Stimulated activated CD8-positive, alpha-beta memory T cell treated with anti-CD3 and anti-CD28 coated beads, Interleukin-2, amount 100 ng/mL, for 48 hours (primary cell): ENCODE data around the gene PDS5A.
"Not testable (repeated sequence)": the region's sequence is repeated elsewhere in the genome, so short reads cannot be mapped to it uniquely, and the experiment has no call there.

Source experiments
- DNase-seq, 2 donors: peaks; one replicate each; pipeline ENCODE4 v3.0.0-alpha.2; 2020; ENCODE audit warnings: low read depth in 2 of 2

PDS5A gene

DNA sequence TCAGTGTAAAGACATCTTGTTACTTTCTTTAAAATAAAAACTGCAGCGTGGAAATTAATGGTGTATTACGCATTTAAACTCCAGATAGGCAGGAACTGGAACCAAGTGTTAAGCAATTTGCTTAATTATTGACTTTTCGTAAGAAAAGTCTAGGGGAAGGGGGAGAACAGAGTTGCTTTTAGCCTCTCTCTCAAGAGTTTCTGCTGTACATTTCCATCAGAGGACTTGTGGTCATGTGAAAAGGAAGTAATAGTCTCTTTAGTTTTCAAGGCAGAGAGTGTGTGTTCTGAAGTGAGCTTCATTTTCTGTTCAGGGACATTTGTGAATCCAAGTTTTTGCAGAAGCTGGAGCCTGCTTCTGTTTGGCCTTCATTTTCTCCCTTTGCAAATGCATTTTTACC, 152.6 kb downstream of the PDS5A start:
- DNase-seq: no peak

DNA sequence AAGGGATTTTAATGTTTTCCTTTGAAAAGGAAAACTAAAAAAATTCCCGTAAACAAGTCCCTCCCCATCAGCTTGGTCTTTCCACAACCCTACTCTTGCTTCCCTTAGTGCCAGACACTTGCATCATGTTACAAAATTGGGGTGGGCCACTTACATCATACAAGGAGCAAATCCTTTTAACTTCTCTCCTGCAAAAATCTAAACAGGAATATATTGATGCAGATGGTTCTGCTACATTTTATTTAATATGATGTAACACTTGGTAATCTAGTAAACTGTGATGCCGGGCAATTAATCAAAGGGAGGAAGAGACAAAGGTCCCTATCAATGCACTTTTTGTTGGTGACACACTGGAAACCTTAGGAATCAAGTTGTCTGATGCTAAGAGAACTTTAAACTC, 154.5 kb downstream of the PDS5A start:
- no peak for DNase-seq

GRCh38 chr4:39822662-39823061, 155.0 kb downstream of the PDS5A start:
- no peak for DNase-seq

GRCh38 chr4:39821951-39822350, 155.8 kb downstream of the PDS5A start:
- DNase-seq: no peak

DNA sequence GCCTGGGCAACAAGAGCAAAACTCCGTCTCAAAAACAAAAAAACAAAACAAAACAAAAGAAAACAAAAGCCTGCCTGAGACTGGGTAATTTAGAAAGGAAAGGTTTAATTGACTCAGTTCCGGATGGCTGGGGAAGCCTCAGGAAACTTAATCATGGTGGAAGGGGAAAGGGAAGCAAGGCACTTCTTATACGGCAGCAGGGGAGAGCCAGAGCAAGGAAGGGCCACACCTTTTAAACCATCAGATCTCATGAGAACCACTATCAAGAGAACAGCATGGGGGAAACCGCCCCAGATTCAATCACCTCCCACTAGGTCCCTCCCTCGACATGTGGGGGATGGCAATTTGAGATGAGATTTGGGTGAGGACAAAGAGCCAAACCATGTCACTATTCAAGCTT, 157.5 kb downstream of the PDS5A start:
- no peak for DNase-seq

DNA sequence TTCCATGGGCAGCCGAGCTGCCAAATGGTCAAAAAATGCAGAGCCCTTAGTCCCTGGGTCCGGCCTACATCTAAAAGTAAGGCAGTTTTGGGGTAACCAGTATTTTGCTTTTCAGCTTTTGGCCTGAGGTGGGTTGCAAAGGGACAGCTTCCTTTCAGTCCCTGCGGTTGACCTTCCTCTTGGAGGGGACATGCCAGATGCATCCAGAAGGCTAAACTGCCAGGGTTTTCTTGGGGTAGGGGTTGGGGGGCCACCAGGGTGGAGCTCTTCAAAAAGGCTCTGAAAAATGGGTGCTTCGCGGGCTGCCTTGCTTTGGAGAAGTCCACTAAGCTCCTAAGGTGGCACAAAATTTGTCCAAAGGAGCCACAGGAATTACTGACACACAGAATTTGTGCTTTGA, 159.1 kb downstream of the PDS5A start:
- no peak for DNase-seq

- DNase-seq: no peak
These were observed 163.1 kb downstream of the PDS5A start for GRCh38 chr4:39814403-39815185.

- DNase-seq: not testable (repeated sequence)
These were observed 163.9 kb downstream of the PDS5A start for GRCh38 chr4:39813761-39814160.

DNA sequence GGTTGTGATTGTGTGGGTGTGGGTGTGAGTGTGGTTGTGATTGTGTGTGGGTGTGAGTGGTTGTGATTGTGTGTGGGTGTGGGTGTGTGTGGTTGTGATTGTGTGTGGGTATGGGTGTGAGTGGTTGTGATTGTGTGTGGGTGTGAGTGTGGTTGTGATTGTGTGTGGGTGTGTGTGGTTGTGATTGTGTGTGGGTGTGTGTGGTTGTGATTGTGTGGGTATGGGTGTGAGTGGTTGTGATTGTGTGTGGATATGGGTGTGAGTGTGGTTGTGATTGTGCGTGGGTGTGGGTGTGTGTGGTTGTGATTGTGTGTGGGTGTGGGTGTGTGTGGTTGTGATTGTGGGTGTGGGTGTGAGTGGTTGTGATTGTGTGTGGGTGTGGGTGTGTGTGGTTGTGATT, 164.7 kb downstream of the PDS5A start:
- DNase-seq: not testable (repeated sequence)

DNA sequence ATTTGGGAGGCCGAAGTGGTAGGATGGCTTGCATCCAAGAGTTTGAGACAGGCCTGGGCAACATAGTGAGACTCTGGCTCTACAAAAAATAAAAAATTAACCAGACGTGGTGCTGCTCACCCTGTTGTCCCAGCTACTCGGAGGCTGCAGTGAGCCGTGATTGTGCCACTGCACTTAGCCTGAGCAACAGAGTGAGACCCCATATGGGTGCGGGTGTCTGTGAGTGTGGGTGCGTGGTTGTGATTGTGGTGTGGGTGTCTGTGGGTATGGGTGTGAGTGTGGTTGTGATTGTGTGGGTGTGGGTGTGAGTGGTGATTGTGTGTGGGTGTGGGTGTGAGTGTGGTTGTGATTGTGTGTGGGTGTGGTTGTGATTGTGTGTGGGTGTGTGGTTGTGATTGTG, 165.2 kb downstream of the PDS5A start:
- DNase-seq: no peak

DNA sequence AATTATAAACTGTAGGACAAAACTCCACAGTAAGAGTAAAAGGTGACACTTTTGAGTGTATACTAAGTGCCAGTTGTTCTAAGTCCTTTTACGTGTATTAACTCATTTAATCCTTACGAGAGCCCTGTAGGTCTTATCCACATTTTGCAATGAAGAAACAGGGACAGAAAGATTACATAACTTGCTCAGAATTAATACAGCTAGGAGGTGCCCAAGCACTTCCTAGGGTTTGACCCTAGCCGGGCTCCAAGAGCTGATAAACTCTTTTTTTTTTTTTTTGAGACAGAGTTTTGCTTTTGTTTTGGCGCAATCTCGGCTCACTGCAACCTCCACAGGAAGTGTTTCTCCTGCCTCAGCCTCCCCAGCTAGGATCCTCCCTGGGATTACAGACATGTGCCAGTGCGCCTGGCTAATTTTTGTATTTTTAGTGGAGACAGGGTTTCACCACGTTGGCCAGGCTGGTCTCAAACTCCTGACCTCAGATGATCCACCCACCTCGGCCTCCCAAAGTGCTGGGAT, 169.4 kb downstream of the PDS5A start:
- DNase-seq: no peak

DNA sequence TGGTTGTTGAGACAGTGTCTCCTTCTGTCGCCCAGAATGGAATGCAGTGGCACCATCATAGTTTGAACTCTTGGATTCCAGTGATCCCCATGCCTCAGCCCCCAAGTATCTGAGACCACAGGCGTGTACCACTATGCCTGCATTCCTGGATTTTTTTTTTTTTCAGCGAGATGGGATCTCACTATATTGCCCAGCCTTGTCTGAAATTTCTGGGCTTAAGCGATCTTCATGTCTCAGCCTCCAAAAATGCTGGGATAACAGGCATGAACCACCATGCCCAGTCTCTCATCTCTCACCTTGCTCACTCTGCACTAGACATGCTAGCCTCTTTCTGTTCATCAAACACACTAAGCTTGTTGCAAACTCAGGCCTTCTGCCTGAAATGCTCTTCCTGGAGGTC, 175.7 kb downstream of the PDS5A start:
- no peak for DNase-seq

GRCh38 chr4:39792976-39793375, 184.7 kb downstream of the PDS5A start:
- not testable (repeated sequence) for DNase-seq

DNA sequence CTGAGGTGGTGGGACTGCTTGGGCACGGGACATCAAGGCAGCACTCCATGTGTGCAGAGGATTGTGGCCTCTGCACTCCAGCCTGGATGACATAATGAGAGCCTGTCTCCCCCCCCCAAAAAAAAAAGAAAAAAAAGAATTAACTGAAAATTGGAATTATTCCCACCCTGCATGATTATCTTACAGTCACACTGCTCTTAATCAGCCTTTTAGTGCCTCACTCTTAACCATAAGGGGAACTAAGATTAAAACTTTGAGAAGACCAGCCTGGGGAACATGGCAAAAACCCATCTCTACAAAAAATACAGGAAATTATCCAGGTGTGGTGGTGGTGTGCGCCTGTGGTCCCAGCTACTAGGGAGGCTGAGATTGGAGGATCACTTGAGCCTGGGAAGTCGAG, 185.2 kb downstream of the PDS5A start:
- DNase-seq: no peak

GRCh38 chr4:39792128-39792527, 185.6 kb downstream of the PDS5A start:
- no peak for DNase-seq

- no peak for DNase-seq
These were observed 190.9 kb downstream of the PDS5A start for GRCh38 chr4:39786838-39787237.

- no peak for DNase-seq
These were observed 192.6 kb downstream of the PDS5A start for GRCh38 chr4:39785083-39785482.

DNA sequence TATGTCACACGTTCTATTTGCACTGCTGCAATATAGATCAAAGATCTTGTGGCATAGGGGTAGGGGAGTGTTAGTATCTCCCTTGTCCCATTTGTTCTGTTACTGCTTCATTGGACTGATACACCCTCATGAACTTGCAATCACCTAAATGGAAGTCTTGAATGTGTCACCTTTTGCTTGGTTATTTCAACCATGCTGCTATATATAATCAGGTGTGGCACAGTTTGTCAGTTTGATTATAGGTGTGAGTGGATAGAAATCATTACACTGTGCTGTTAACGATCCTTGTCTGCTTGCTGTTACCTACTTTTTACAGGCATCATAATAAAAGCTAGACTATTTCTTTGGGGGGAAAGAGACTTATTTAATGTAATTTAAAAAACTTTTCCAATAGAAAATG, 195.7 kb downstream of the PDS5A start:
- not testable (repeated sequence) for DNase-seq
